Transverse colon (tissue), 4 donors: ENCODE results near the gene TAF15. TPM values are rescaled to one million over a fixed set of nuclear protein-coding genes. Genes with fewer than 3 reads are reported as not detected.
A peak's percentile ranks its signal among the peaks of the same experiment; 100 is the strongest.

ENCODE experiments used
- DNase-seq: peaks from one replicate; pipeline ENCODE4 v3.0.0-alpha.2; 2019
- H3K27ac ChIP-seq, 4 donors: fragments of 200-600 bp; sonication (generic); 2 replicates each; pipeline ENCODE4 v1.5.1; 2016 to 2018; ENCODE audit warnings: inconsistent platforms in 4 of 4
- H3K27me3 ChIP-seq: fragments of 200-600 bp; sonication (generic); 2 replicates; pipeline ENCODE4 v1.5.1; 2017; ENCODE audit warnings: inconsistent platforms
- H3K36me3 ChIP-seq, 4 donors: fragments of 200-600 bp; sonication (generic); 2 replicates each; pipeline ENCODE4 v1.5.1; 2017 to 2019; ENCODE audit warnings: inconsistent platforms in 4 of 4
- H3K4me1 ChIP-seq, 4 donors: fragments of 200-600 bp; sonication (generic); 2 replicates each; pipeline ENCODE4 v1.5.1; 2017 to 2020; ENCODE audit warnings: inconsistent platforms in 4 of 4
- H3K4me3 ChIP-seq, 4 donors: fragments of 200-600 bp; sonication (generic); 1 replicate in 1 of 4; 2 replicates in 3 of 4; pipeline versions ENCODE4 v1.5.1 to v1.6.1; 2017 to 2019; ENCODE audit warnings: inconsistent platforms in 4 of 4
- H3K9me3 ChIP-seq, 2 donors: fragments of 200-600 bp; sonication (generic); 2 replicates each; pipeline ENCODE4 v1.5.1; 2017 to 2019; ENCODE audit warnings: inconsistent platforms in 2 of 2
- EP300 ChIP-seq: sonication (generic); formaldehyde crosslinking; IDR thresholded peaks from one replicate; pipeline ENCODE4 v1.6.1; 2017; ENCODE audit warnings: antibody characterized with exemption, low read depth
- POLR2A ChIP-seq: fragments of 450-650 bp; IDR thresholded peaks from one replicate; pipeline ENCODE4 v1.6.1; 2016; ENCODE audit warnings: antibody characterized with exemption, mild to moderate bottlenecking, moderate library complexity
- POLR2AphosphoS5 ChIP-seq, 3 donors: sonication (generic); formaldehyde crosslinking; IDR thresholded peaks; one replicate each; pipeline ENCODE4 v1.6.1; 2016; ENCODE audit warnings: antibody characterized with exemption in 3 of 3
- WGBS, 2 donors: methylation state at CpG; one replicate each; pipeline ENCODE4 v1.1.5; 2018; ENCODE audit warnings: low coverage in 1 of 2; 5-methylcytosine and 5-hydroxymethylcytosine counted together
- in situ Hi-C, 4 donors: fragments of 200-750 bp; cut with MboI; loops; one replicate each; pipeline versions ENCODE4 v1.15.0 to v1.15.1; 2017; ENCODE audit warnings: low sequenced_read_pairs in 3 of 4, low pct_ligation_motif_present in 1 of 4, low pct_unique_long_range_greater_than_20kb in 1 of 4
- intact Hi-C: fragments of 100-400 bp; cut with DNase I; formaldehyde crosslinking; loops from one replicate; pipeline ENCODE4 v1.15.1; 2023; ENCODE audit warnings: low total_unique reads
- total RNA-seq, 4 donors: library from RNA; depleted of rRNA; stranded (reverse); fragments of >200 nt; gene quantifications; one replicate each; pipeline ENCODE4 v1.1.0, GENCODE V29; 2016
- TF ChIP-seq, protein P1 (sequence below), 5 experiments: fragments of 200-600 bp in 3 of 5; fragments of 450-650 bp in 2 of 5; sonication (generic) in 3 of 5; IDR thresholded peaks; 1 replicate in 2 of 5; 2 replicates in 3 of 5; pipeline ENCODE4 v1.5.1; 2016 to 2017; ENCODE audit warnings: antibody characterized with exemption in 5 of 5, inconsistent platforms in 3 of 5, mild to moderate bottlenecking in 2 of 5, moderate library complexity in 1 of 5

The TAF15 gene
- total RNA-seq, 4 donors from 2014 or later, result 13.1 to 74.3 (median 37.9) TPM

DNA sequence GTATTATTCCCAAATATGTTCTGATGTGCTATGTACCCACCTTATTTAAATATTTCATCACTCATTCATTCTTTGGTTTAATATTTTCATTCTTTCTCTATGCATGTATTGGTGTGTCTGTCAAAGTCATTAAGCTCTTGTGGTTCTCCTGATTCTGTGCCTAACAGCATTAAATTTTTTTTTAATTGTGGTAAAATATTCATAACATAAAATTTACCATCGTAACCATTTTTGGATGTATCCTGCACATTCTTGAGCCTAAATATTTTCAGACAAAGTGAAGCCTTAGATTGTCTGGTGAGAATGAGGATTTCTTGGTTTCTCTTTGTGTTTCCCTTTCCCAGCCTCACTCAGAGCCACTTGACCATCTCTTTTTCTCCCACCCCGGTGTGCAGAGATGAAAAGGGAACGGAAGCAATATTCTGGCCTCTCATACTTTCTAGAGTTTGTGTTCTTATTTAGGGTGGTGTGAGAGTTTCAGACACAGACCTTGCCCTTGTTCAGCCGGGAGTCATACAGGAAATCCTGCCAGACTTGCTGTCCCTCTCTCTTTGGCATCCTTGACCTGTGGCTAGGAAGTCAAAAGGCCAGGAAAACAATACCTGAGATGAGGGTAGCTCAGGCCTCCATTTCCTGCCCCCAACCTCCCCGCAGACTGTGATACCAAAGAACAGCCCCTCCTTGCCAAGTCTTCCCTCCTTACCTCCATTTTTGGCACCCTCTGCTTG is 66.0 kb downstream of the TAF15 start:
- no peaks in the 10 kb centered on the region for H3K36me3 ChIP-seq
- in situ Hi-C loops (no loop called here), intact Hi-C loops (loop anchor here (2.0 kb wide), 1 partner anchor 48 kb away; no protein-coding TSS in a partner anchor)
- TF ChIP-seq, protein P1, sequence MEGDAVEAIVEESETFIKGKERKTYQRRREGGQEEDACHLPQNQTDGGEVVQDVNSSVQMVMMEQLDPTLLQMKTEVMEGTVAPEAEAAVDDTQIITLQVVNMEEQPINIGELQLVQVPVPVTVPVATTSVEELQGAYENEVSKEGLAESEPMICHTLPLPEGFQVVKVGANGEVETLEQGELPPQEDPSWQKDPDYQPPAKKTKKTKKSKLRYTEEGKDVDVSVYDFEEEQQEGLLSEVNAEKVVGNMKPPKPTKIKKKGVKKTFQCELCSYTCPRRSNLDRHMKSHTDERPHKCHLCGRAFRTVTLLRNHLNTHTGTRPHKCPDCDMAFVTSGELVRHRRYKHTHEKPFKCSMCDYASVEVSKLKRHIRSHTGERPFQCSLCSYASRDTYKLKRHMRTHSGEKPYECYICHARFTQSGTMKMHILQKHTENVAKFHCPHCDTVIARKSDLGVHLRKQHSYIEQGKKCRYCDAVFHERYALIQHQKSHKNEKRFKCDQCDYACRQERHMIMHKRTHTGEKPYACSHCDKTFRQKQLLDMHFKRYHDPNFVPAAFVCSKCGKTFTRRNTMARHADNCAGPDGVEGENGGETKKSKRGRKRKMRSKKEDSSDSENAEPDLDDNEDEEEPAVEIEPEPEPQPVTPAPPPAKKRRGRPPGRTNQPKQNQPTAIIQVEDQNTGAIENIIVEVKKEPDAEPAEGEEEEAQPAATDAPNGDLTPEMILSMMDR (IDR thresholded peaks at IDR 0.05), result no peak
- TF ChIP-seq EP300 (no peak), POLR2AphosphoS5 (IDR thresholded peaks at IDR 0.05) (no peak)
- H3K27ac ChIP-seq, result no peak overlapping the region
- H3K4me3 ChIP-seq, result no peak overlapping the region
- H3K9me3 ChIP-seq, result no peaks in the 10 kb centered on the region
- no peaks in the 10 kb centered on the region for H3K27me3 ChIP-seq
- no peak for DNase-seq
- H3K4me1 ChIP-seq, result no peaks in the 10 kb centered on the region
- 51 to 57% methylated on average over 2 to 5 of the region's 5 CpGs for WGBS, 2 donors

DNA sequence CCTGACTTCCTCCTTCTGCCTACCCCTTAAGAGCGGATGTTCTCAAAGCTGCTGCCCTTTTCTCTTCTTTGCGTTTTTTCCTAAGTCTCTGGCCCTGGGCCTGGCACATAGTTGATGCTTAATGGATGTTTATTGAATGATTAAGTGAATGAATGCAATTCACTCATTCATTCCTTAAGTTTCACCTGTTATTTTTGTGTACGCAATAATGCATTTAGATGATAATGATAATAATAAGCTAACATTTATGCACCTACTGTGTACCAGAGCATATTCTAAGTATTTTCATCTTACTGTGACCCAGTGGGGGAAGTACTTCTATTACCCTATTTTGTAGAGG is 66.5 kb downstream of the TAF15 start:
- H3K27ac ChIP-seq, result peak overlapping the region in 1 of 4 donors; percentile 6
- H3K27me3 ChIP-seq, result no peaks in the 10 kb centered on the region
- in situ Hi-C loops, result no loop called here
- WGBS, 2 donors, result 79 to 84% methylated on average over 3 of the region's 3 CpGs
- H3K4me3 ChIP-seq, result no peak overlapping the region
- no peaks in the 10 kb centered on the region for H3K36me3 ChIP-seq
- intact Hi-C loops, result loop anchor here (2.0 kb wide), 1 partner anchor 49 kb away; no protein-coding TSS in a partner anchor
- TF ChIP-seq, protein P1 (IDR thresholded peaks at IDR 0.05), result no peak
- TF ChIP-seq POLR2A (no peak), EP300 (no peak), POLR2AphosphoS5 (IDR thresholded peaks at IDR 0.05) (no peak)
- no peak for DNase-seq
- H3K9me3 ChIP-seq, result no peaks in the 10 kb centered on the region
- H3K4me1 ChIP-seq, result no peaks in the 10 kb centered on the region

DNA sequence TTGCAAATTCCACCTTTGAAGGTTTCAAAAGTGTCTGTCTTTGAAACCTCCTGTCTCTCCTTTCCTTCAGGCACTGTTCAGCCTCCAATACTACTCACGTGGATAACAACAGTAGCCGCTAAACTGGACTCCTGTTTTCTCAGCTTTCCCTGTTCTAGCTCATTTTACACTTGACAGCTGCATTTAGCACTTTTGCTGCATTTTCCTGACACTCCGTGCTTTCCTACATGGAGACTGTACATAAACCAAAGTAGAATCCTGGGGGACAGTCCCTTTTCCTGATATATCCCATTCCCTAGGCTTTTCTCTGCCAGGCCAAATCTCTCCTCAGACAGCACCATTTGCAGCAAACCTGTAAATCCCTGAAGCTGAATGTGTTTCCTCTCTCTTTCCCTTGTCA is 67.2 kb downstream of the TAF15 start:
- TF ChIP-seq POLR2AphosphoS5 (IDR thresholded peaks at IDR 0.05) (no peak), EP300 (no peak), POLR2A (no peak)
- TF ChIP-seq, protein P1 (IDR thresholded peaks at IDR 0.05), result no peak
- intact Hi-C loops, result no loop called here
- in situ Hi-C loops, result no loop called here
- Histone ChIP-seq H3K4me3 (no peak overlapping the region), H3K27me3 (no peaks in the 10 kb centered on the region), H3K4me1 (no peaks in the 10 kb centered on the region), H3K36me3 (no peaks in the 10 kb centered on the region), H3K9me3 (no peaks in the 10 kb centered on the region), H3K27ac (no peak overlapping the region)
- 79% methylated on average over 3 of the region's 3 CpGs; no CpG with 5 or more reads in 1 of the 2 donors for WGBS, 2 donors
- DNase-seq, result no peak

DNA sequence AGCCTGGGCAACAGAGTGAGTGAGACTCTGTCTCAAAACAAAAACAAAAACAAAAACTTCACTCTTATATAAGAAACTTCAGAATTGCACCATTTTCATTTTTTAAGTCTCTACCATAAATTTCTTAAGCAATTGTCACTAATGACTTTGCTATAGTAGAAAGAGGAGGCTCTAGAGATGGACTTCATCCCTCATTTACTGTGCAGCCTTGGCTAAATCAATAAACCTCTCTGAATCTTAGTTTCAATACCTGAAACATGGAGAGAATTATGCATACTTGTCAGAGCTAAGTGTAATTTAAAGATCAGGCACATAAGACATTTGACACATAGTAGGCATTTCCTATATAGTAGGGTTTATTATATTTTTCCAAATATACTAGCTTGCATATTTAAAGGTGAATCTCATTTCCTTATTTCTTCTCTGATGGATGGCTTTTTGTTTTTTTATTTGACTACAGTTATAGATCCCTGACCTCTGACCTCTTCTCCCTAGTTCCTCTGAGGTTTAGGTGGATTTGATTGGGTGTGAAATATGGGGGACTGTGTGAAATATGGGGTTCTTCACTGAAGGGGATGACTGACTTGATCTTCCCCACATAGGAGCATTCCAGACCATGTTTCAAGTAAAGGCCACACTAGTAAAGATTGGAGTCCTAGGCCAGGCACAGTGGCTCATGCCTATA is 68.2 kb downstream of the TAF15 start:
- TF ChIP-seq EP300 (no peak), POLR2AphosphoS5 (IDR thresholded peaks at IDR 0.05) (no peak), POLR2A (no peak)
- TF ChIP-seq, protein P1 (IDR thresholded peaks at IDR 0.05), result no peak
- in situ Hi-C loops, result no loop called here
- Histone ChIP-seq H3K9me3 (no peaks in the 10 kb centered on the region), H3K4me1 (no peaks in the 10 kb centered on the region), H3K4me3 (no peak overlapping the region), H3K27me3 (no peaks in the 10 kb centered on the region), H3K36me3 (no peaks in the 10 kb centered on the region), H3K27ac (no peak overlapping the region)
- no peak for DNase-seq
- intact Hi-C loops, result no loop called here
